DMS114 treated with DMSO at 0.1 percent for 48 hours (cell line): ENCODE measurements around the gene SGTB.
"Not testable (repeated sequence)": the region's sequence is repeated elsewhere in the genome, so short reads cannot be mapped to it uniquely, and the experiment has no call there.

Source experiments
- DNase-seq: peaks from one replicate; lab custom pipeline; 2025; ENCODE audit not compliant: unreplicated experiment; lab: John Stamatoyannopoulos, UW

The SGTB gene

DNA sequence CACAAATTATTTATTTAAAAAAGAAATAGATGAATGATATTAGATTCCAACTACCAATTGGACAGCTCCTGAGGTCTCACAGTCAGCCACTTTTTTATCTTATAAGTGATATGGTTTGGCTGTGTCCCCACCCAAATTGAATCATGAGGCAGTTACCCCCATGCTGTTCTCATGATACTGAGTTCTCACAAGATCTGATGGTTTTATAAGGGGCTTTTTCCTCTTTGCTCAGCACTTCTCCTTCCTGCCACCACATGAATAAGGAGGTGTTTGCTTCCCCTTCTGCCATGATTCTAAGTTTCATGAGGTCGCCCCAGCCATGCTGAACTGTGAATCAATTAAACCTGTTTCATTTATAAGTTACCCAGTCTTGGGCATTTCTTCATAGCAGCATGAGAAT lies 13.0 kb upstream of the SGTB start:
- DNase-seq: no peak

DNA sequence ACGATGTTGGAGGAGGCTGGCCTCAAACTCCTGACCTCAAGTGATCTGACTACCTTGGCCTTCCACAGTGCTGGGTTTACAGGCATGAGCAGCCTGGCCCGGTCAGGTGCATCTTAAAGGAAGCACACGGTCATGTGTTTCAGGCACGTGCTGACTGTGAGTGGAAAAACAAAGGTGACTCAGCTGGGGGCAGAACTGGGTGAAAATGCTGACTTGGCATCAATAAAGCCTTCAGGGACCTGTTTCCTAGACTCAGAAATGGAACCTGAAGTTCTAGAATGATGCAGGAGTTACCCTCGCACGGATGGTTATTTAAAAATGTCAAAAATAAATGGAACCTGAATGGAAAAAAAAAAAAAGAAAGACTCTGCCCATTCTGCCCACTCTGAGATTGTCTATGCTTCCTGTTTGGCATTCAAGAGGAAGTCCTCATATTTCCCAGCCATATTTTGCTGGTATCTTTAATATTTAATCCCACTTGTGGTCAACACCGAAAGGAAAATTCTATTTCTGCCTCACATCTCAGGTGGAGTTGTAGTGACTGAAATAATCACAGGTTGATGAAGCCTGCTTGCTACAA lies 12.4 kb upstream of the SGTB start:
- DNase-seq: not testable (repeated sequence)

DNA sequence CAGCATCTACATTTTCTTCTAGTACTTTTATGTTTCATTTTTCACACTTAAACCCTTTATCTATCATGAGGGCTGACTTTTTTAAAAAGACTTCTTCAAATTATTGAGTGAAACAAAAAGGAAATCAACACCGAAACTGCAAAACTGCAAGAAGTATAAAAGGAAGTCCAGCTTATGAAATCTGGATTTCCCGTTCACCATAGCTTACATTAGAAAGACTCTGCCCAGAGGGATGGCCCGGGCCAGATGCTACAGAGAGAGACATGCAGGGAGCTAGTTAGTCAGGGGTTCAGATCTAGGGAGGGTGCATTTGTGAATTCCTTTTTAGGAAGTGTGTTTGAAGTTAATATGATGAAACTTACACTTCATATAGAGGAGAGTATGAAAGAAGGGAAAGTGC lies 10.1 kb upstream of the SGTB start:
- DNase-seq: not testable (repeated sequence)

DNA sequence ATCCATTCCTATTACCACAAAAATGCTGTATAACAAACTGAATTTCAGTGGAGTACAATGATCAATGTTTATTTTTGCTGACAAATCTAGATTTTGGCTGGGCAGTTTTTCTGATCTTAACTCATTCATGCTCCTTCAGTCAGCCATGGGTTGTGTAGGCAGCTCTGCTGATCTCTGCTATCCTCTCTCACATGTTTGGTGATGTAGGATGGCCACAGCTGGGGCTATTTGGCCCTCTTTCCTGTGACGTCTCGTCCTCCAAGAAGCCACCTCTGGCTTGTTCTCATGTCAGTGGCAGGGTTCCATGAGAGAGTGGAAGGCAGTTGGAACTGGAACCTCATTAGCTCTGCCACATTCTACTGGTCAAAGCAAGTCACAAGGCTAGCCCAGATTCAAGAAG lies 9.0 kb upstream of the SGTB start:
- DNase-seq: no peak

DNA sequence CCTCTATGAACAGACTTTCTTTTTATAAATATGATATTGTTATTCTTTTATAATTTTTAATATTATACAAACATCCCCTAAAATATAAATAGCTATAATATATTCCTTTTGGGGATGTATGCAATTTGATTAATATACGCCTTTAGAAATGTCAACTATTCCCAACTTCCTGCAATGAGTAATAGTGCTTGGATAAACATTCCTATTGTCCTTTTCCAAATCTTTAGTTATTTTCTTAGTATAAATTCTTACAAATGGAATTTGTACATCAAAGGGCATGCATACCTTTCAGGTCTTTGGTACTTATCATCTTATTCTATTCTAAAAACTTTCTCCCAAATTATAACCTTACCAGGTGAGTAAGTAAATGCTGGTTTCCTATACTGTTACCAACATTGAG lies 6.3 kb upstream of the SGTB start:
- no peak for DNase-seq

DNA sequence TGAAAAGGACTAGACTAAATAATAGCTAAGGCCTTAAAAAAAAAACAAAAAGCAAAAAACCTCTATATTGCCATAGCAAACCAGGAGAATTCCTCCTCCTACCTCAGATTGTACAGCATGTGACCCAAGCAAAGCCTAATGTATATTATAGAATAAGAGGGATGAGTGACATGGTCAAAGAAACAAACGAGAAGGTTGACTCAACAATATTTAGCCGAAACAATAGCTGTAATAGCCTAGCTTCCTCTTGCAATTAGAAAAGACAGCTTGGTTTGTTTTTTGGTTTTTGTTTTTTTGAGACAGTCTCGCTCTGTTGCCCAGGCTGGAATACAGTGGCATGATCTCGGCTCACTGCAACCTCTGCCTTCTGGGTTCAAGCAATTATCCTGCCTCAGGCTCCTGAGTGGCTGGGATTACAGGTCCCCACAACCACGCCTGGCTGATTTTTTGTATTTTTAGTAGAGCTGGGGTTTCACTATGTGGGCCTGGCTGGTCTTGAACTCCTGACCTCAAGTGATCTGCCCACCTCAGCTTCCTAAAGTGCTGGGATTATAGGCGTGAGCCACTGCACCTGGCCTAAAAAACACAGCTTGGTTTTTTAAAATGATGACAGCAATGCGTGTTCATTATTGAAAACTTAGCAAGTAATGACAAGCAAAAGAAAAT lies 5.7 kb upstream of the SGTB start:
- no peak for DNase-seq

DNA sequence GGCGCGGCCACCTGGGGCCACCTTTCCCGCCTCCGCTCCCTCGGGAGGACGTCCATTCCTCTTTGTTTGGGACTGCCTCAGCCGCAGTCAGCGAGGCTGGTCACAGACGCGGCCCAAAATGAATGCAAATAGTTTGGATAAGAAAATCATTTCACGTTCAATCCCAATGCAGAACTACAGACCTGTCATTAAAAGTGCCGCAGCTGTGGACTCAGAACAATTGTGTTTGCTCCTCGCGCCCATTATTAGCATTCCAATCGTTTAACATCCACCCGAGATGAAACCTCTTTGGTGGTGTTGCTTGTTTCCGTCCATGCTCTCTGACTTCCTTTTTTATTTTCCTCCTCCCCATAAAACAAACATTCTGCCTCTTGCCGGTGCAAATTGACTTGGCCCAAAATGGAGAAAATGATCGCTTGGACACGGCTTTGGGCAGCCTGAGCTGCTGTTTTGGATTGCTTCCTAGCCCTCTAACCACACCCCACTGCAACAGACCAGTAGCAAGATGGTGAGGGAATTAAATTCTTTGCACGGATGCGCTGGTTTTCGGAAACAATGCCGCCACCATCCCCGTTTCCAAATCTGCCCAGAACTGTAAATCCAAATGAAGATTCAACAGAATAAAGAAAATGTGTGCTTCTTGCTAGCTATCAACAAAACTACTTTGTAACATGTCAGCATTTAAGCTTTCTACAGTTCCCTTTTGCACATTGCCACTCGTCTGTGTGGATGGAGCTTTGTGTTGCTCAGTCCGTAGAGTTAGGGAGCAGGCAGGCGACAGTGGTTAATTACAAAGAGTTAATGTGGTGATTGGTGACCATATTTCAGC lies 880 bp upstream of the SGTB start:
- peak; percentile 71 for DNase-seq

DNA sequence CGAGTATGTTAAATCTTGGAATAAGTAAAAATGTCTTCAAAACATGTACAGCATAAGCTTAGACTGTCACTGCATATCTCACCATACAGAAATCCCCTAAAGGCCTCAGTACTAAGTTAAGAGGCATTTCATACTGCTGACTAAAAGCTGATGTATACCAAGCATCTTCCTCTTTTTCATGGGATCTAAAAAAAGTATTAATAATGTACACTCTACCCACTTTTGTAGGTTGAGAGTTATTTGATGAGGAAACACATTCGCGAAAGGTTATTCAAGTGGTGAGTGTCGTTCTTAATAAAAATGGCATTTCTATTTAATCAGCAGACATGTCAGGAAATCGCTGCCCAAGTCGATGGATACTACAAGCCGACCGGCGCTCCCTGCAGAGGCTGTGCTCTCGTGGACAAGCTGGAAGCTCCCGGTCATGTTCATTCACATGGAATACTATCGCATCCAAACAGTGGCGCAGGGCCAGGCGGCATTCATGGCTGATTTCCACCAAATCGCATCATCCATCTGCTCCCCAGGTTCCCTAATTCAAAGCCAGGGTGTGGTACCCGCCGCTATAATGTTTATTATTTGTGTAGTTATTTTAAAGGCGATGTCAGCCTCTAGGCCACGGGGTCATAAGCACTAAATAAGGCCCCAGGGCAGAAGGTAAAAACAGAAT lies 724 bp downstream of the SGTB start:
- DNase-seq: no peak

DNA sequence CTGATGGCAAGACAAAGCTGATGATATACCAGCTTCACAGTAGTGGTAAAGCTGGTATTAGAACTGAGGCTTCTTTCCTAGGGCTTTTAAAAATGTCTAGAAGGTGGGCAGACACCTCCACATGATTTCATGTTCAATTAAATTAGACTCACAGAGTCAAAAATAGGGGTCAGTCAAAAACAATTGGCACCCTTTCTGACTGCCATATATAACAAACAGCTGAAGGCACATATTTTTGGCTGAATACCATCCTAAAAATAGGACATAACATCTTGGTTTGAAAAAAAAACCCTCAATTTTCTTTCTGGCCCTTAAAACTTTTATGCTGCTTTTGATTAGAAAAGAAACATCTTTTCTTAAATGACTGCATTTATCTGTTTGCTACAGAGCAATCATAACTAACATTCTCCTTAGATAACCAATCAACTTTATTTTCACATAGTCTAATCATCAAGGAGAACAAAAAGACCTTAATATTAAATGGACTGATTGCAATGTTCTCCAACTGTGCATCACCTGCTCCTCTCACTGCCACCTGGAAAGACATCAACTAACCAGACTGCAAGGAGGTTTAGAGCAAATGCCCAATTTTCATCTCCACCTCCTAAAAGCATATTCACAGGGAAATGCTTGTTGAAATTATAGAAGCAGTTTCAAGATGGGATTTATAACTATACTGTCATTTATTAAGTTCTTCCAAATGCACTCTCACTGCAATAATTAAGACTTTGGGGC lies 3.2 kb downstream of the SGTB start:
- DNase-seq: no peak

DNA sequence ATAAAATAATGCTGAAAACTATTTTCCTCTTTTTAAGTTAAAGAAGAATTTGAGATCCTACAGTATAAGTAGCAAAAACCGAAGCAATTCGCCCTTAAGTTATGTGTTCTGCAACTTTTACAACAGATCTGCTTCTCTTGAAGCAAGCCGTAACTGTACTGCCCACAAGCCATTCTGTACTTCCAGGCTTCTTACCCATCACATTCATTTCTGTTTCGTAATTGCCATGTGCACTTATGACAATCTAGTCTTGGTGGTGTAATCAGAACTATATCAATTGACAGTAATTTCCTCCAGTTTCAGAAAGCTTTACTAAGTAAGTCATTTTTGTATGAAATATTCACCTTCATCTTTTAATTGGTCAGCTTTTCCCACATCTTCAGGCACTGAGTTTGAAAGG lies 13.8 kb downstream of the SGTB start:
- DNase-seq: no peak

DNA sequence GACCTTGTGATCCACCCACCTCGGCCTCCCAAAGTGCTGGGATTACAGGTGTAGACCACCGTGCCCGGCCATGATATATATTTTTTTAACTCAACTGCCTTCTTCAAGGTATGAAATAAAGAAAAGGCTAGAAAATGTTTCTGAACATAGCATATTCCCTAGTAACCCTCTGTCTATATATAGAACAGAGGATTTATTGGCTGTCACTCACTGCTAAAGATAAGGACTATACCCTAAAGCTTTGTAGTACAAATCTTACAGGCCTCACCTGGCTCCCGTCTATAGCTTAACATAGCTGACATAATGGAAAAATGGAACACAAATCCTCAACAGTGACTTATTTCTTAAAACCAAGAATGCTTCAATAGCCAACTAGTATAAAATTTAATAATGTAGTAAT lies 14.2 kb downstream of the SGTB start:
- DNase-seq: no peak

DNA sequence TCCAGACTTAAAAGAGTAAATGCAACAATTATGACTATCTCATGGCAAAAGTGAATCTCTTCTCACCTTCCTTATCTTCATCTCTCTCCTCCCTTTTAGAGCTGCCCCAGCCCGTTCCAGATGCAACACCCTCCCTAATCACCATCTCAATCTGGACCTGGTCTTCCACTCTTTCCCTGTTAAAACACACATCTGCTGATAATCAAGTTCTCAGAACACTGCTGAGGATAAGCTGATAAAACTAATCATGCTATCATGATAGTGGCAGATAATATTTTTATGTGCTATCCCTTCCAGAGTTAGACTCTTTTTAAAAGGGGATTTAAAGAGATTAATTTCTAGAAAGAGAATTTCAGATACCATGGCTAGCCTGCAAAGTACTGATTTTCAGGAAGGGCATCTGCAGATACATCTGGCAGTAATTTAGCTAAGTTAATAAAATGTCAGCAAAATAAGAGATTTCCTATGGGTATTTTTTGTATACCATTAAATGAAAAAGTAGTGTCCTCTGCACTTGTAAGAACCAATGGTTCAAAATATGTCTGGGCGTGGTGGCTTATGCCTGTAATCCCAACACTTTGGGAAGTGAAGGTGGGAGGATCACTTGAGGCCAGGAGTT lies 17.2 kb downstream of the SGTB start:
- DNase-seq: no peak

DNA sequence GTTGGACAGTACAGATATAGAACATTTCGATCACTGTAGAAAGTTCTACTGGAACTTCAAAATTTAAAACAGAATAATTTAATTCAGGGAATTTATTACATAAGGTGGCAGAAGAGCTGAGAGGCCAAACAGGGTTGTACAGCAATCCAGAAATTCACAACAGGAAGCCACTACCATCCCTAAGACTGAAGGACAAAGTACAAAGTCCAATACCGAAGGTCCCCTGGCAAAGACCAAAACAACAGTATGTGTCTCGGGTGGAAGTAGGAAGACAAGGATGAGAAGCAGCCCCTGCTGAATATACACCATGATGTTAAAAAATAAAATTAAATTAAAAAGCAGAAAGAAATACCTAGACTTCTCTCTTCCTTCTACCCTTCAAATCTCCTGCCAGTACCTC lies 19.9 kb downstream of the SGTB start:
- no peak for DNase-seq

DNA sequence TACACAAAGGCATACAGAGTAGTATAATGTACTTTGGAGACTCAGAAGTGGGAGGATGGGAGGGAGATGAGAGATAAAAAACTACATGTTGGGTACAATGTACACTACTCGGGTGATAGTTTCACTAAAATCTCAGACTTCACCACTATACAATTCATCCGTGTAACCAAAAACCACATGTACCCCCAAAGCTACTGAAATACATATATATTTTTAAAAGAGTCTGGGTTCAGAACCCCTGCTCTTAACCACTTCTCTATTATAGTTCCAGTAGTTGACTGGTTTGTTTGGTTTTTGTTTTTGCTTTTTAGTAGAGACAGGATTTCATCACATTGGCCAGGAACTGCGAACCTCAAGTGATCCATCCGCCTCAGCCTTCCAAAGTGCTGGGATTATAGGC lies 22.6 kb downstream of the SGTB start:
- DNase-seq: no peak

DNA sequence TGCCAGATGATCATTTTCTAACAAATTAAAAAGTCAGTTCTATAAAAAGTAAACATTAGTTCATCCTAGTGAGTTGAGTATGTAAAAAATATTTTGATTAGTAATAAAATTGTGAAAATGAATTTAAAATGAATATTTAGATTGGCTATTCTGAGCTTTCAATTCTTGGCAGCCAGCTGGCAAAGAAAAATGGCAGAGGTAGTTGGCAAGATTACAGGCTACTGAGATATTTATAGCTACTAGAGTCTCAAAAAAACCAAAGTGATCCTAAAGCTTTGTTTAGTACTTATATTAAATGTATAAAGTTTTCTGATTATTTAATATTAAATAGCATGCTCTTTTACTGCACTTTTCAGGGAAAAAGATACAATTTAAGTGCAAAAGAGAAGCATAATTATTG lies 25.0 kb downstream of the SGTB start:
- DNase-seq: no peak

DNA sequence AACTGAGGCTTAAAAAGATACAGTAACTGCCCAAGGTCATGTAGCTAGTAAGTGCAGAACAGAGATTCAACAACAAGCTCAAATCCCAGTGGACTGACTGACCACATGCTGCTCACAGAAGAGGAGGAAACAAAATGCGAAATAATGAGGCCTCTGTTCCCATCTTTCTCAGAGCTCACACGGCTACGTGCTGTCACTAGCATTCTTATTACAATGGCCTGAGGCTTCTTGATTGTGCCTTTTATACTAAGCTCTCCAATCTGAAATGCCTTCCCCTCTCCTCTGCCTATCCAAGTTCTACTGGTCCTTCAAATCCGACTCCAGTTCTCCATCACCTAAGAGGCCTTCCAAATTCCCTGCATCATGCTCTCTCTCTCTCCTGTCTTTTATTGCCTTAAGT lies 26.0 kb downstream of the SGTB start:
- no peak for DNase-seq

DNA sequence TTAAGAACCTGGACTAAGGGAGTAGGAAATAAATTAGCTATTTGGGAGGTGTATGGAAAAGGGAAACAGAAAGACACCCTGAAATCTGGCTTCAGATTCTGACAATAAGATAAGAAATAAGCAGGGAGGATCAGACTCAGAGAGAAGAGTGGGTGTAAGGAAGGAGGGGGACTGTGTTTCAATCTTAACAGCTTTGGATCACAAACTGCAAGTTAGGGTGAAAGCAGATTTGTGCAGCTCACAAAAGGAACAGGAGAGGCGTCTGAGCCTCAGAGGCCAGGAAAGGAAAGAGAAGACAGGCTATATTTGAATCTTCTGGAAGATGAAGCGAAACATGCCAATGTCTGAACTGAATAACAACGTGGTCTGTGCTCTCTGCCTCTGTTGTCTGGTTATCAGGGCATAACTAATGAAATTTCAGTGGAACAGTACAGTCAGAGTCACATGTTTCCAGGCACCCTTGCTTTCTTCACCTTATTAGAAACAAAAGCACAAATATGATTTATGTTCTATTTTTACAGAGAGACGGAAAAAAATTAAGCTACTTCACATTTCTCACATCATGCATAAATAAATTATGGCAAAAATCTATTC lies 26.6 kb downstream of the SGTB start:
- DNase-seq: no peak

DNA sequence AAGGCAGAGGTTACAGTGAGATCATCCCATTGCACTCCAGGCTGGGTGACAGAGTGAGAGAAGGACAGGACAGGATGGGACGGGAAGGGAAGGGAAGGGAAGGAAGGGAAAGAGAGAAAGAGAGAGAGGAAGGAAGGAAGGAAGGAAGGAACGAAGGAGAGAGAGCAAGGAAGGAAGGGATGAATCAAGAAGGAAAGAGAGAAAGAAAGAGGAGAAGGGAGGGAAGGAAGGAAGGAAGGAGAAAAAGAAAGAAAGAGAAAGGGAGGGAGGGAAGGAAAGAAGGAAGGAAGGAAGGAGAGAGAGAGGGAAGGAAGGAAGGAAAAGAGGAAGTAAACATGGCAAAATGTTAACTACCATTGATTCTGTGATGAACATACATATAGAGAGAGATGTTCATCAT lies 28.8 kb downstream of the SGTB start:
- no peak for DNase-seq

DNA sequence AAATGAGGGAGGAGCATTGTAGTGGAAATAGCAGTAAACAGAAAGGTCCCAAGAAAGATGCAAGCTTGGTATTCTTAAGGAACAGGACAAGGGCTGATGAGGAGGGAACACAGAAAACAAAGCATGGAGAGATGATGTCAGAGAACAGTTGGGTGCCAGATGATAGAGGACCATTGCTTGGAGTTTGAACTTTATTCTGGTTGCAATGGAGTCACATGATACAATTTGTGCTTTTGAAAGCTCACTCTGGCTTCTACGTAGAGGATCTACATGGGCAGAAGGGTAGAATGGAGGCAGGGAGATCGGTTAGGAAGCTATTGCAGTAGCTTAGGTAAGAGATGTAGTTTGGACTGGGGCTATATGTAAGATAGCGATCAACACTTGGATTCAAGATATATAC lies 39.8 kb downstream of the SGTB start:
- no peak for DNase-seq

DNA sequence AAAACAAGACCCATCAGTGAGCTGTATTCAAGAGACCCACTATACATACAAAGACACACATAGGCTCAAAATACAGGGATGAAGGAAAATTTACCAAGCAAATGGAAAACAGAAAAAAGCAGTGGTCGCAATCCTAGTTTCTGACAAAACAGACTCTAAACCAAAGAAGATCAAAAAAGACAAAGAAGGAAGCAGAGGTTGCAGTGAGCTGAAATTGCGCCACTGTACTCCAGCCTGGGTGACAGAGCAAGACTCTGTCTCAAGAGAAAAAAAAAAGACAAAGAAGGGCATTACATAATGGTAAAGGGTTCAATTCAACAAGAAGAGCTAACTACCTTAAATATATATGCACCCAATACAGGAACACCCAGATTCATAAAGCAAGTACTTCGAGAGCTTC lies 45.9 kb downstream of the SGTB start:
- not testable (repeated sequence) for DNase-seq
